HG03521 (cell line): Measurements from ENCODE around the gene NUP37.
A peak's percentile ranks its signal among the peaks of the same experiment; 100 is the strongest.
"Not testable (repeated sequence)": the region's sequence is repeated elsewhere in the genome, so short reads cannot be mapped to it uniquely, and the experiment has no call there.

Source experiments
- ATAC-seq: cut with Tn5 transposase; IDR thresholded peaks from one replicate; pipeline ENCODE4 v1.9.1; 2021; ENCODE audit warnings: mild to moderate bottlenecking, moderate library complexity; ENCODE audit not compliant: unreplicated experiment

NUP37 gene

GRCh38 chr12:102095677-102096263, 24.1 kb downstream of the NUP37 start:
- ATAC-seq, result no peak

- no peak for ATAC-seq
Observed at GRCh38 chr12:102093319-102093718, 26.6 kb downstream of the NUP37 start.

DNA sequence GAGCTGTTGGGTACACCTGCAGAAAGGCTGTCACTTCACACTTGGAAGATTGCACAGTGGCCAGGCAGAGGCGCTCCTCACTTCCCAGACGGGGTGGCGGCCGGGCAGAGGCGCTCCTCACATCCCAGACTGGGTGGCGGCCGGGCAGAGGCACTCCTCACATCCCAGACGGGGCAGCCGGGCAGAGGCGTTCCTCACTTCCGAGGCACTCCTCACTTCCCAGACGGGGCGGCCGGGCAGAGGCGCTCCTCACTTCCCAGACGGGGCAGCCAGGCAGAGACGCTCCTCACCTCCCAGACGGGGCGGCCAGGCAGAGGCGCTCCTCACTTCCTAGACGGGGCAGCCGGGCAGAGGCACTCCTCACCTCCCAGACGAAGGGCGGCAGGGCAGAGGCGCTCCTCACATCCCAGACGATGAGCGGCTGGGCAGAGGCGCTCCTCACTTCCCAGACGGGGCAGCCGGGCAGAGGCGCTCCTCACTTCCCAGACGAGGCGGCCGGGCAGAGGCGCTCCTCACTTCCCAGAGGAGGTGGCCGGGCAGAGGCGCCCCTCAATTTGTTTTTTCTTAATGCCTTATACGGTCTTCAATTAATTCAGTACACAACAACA, 30.6 kb downstream of the NUP37 start:
- ATAC-seq, result not testable (repeated sequence)

DNA sequence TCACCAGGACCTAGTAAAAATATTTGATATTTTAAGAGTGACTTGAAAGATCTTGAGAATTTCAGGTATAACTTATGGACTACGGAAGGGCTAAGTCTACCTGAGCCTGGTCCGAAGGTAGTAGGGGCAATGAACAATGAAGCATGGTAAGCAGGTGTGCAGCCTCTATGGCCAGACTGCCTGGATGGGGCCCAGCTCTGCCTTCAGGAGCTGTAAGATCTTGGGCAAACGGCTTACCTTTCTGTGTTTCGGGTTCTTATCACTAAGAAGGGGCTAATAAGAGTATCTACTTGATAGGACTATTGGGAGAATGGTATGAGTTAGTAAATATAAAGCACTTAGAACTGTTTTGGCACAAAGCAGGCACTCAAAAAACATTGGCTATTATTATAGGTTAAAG, 39.1 kb downstream of the NUP37 start:
- ATAC-seq, result no peak

DNA sequence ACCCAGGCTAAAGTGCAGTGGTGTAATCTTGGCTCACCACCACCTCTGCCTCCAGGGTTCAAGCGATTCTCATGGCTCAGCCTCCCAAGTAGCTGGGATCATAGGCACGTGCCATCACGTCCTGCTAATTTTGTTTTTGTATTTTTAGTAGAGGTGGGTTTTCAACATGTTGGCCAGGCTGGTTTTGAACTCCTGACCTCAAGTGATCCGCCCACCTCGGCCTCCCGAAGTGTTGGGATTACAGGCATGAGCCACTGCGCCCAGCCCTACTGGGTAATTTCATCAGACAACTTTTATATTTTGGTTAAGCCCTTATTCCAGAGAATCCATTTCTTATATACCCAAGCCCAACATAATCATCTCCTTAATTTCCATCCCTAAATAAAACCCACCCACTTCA, 47.8 kb downstream of the NUP37 start:
- not testable (repeated sequence) for ATAC-seq

- no peak for ATAC-seq
Observed at GRCh38 chr12:102069707-102070106, 50.2 kb downstream of the NUP37 start.

GRCh38 chr12:102067574-102068258, 52.2 kb downstream of the NUP37 start:
- no peak for ATAC-seq

DNA sequence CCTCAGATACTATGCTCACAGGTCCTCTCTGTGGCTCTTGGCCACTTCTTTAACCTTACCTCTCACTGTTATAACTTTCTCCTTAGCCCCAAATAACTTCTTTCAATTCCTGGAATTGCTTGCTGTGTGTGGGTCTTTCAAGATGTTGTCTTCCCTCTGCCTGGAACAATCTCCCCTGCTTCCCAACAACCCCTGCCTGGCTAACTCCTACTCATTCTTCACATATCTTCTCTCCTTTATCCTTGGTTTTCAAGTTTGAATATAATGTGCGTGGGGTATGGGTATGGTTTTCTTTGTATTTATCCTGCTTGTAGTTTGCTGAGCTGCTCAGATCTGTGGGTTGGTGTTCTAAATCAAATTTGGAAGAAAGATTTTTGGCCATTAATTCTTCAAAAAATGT, 55.4 kb downstream of the NUP37 start:
- ATAC-seq, result no peak

DNA sequence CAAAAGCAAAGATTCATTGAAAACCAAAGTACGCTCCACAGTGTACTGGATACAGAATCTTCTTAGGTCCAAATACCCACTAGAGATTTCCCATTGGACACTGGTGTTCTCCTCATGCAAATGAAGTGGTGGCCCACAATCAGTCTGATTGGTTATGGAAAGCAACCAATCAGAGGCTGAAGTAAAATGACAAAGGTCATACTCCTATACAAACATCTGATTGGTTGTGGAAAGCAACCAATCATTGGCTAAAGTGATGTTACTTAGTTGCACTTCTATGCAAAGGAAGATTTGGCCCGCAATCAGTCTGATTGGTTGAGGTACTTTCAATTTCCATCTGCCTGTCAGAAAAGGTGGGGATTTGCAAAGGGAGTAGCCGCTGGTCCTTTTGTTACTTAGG, 56.8 kb downstream of the NUP37 start:
- ATAC-seq, result no peak

DNA sequence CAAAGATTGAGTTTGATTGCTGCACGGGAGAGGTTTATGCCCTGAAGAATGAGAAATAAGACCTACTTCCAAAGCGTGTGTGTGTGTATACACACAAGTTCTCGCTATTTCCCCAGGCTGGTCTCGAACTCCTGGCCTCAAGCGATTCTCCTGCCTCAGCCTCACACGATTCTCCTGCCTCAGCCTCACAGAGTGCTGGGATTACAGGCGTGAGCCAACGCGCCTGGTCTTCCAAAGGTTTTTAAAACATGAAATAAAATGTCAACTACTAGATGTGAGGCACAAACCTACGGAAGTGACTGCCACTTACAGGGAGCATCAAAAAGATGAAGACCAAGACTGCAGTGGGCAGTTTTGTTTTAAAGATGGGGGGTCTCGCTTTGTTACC, 57.5 kb downstream of the NUP37 start:
- ATAC-seq, result no peak

DNA sequence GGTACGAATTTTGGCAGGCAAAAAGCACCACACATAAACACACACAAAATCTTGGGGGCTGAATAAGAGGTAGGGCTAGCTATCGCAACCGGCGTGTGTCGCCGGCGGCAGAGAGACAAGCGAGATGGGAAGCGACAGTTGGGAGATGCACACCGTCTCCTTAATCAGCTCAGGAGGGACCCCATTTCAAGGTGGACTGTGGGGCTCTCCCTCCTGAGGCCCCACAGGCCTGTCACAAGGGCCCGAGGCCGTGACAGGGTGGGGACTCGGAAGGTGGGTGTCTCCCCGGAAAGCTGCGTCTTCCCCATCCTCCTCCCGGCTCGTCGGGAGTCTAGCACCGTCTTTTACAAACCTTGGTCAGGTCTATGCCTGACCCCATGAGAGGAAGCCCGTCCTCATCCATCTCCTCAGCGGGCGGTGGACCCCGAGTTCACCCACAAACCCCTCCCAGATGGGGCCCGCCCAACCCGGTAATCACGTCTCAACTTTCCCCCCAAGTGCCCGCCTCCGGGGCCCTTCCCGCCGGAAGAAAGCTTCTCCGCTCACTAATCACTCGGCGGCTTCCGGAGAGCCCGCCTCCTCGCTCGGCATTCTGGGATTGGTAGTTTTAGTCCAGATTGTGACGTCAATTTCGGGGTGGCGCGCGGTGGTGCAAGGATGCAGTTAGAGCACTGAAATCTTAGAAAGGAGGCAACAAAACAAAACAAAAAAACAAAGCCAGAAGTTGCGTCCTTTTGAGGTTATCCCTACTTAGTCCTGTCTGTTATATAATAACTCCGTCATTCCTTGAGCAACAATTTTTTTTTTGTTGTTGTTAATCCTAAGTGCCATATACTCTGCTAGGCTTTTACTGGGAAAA, 58.1 kb downstream of the NUP37 start, which contains the start of gene WASHC3:
WASHC3 (minus strand) TSS at position 432 of the 859 bp plus-strand sequence; CDS start at position 403, 29 bp downstream.
- ATAC-seq, result peak; percentile 96

DNA sequence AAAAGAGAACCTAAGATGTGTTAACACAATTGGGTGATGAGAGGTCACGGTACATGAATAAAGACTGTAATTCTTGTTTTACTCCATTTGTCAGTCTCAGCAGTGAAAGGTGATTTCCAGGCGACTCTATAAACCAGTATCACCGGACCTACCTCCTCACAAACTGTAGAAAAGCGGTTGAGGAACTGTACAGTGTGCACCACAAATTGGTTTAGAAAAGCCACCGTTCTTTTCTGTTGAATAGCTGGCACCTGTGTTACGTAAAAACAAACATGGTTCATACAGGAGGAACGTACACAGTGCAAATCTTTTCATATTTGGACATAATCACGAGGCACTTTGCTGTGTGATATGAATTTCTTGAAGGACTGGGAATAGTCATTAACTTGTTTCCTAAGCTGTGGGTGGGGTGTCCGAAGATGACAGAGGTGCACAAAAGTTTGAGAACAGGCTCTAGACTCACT, 58.8 kb downstream of the NUP37 start:
- peak; percentile 36 for ATAC-seq

DNA sequence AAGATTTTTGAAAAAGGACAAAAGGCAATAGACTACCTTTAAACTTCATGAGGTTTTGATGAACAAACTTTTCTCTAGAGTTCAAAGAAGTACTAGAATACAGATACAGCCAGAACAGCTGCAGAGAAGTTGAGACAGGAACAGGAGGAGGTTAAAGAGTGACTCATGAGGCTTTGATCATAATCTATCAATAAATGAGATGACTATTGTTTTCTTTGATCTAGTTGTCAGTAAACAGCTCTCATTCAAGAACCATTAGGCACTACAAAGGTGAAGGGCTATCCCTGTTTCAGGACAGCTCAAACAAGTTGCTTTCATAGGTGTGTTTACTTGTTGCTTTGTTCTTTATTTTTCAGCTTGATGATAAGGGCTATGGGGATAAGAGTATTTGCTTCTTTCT, 60.6 kb downstream of the NUP37 start:
- no peak for ATAC-seq

DNA sequence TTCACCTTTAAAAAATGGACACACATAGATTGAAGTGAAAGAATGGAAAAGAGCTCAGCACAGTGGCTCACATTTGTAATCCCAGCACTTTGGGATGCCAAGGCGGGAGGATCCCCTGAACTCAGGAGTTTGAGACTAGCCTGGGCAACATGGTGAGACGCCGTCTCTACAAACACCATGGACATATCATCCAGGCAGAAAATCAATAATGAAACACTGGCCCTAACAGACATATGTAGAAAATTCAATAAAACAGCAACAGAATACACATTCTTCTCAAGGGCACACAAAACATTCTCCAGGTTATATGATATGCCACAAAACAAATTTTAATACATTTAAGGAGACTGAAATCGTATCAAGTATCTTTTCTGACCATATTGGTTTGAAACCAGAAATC, 65.6 kb downstream of the NUP37 start:
- no peak for ATAC-seq

- no peak for ATAC-seq
Observed at GRCh38 chr12:102053062-102053349, 66.9 kb downstream of the NUP37 start.

DNA sequence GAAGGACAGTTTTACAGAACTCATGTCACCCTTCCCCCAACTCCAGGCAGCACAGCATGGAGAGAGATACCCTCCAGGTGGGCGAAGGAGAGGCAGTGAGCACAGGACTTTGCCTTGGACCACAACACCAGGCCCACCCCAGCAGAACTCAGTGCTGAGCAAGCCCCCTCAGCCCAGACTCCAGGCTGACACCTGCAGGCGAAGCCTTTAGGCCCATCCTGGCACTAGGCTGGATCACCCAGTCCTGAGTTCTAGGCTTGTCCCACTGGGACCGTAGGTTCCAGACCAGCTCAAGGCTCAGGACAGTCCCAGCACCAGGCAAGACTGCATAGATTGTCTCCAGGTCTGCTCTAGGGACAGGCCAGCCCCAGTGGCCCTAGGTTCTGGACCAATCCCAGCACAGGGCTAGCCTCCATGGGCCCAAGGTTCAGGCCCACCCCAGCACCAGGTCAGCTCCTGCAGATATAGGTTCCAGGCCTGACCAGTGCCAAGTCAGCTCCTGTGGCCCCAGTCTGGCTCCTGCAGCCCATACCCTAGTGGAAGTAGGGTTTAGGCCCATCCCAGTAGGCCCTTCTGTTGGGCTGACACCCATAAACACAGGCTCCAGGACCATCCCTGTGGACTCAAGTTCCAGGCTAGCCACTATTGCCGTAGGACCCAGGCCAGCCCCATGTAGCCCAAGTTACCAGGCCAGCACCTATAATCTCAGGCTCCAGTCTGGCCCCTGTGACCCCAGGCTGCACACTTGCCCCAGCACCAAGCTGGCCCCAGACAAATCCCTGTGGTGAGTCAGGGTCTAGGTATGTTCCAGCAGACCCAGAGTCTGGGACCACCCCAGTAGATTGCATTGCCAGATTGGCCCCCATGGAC, 67.5 kb downstream of the NUP37 start:
- no peak for ATAC-seq

- no peak for ATAC-seq
Observed at GRCh38 chr12:102051431-102051965, 68.4 kb downstream of the NUP37 start.

- ATAC-seq, result no peak
Observed at GRCh38 chr12:102050660-102051430, 69.1 kb downstream of the NUP37 start.

DNA sequence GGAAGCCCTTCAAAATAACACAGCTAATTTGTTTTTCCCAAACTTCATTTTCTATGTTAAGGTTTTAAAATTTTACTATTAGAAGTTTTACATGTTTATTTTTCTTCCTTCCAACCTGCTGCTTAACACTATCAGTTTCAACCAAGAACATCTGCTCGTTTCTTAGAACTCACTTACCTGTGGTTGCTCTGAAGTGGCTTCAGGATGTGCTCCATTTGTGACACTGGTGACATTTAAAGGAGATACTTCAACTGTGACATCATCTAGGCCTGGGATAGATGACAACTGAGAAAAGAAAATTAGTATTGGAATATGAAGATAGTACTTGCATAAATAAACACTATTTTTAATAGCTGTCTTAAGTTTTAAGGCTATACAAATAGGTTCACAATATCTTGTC, 76.0 kb downstream of the NUP37 start:
- peak; percentile 65 for ATAC-seq
